Stimulated activated CD4-positive, alpha-beta T cell treated with anti-CD3 and anti-CD28 coated beads, Interleukin-12 subunit alpha, Interleukin-12 subunit beta, amount 100 ng/mL, for 24 hours (primary cell): ENCODE results near the gene LARP1.
"Not testable (repeated sequence)": the region's sequence is repeated elsewhere in the genome, so short reads cannot be mapped to it uniquely, and the experiment has no call there.

Source experiments
- DNase-seq, 2 experiments: peaks; one replicate each; pipeline ENCODE4 v3.0.0-alpha.2; 2020; ENCODE audit warnings: low read depth in 2 of 2

LARP1 gene

GRCh38 chr5:154793599-154794524, 38.7 kb downstream of the LARP1 start:
- DNase-seq = no peak

GRCh38 chr5:154794525-154795234, 39.5 kb downstream of the LARP1 start:
- no peak for DNase-seq

- no peak for DNase-seq
Observed at GRCh38 chr5:154795235-154795596, 40.0 kb downstream of the LARP1 start.

- no peak for DNase-seq
Observed at GRCh38 chr5:154797762-154798161, 42.6 kb downstream of the LARP1 start.

- no peak for DNase-seq
Observed at GRCh38 chr5:154800582-154800981, 45.4 kb downstream of the LARP1 start.

- no peak for DNase-seq
Observed at GRCh38 chr5:154801083-154801482, 45.9 kb downstream of the LARP1 start.

DNA sequence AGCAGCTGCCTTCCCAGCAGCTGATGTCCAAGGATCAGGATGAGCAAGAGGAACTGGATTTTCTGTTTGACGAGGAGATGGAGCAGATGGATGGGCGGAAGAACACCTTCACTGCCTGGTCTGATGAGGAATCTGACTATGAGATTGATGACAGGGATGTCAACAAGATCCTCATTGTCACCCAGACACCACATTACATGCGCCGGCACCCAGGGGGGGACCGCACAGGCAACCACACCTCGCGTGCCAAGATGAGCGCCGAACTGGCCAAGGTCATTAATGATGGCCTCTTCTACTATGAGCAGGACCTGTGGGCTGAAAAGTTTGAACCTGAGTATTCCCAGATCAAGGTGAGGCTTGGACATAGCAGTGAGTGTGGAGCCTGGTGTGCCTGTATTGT, 46.9 kb downstream of the LARP1 start:
- DNase-seq = no peak

- no peak for DNase-seq
Observed at GRCh38 chr5:154806176-154806575, 51.0 kb downstream of the LARP1 start.

DNA sequence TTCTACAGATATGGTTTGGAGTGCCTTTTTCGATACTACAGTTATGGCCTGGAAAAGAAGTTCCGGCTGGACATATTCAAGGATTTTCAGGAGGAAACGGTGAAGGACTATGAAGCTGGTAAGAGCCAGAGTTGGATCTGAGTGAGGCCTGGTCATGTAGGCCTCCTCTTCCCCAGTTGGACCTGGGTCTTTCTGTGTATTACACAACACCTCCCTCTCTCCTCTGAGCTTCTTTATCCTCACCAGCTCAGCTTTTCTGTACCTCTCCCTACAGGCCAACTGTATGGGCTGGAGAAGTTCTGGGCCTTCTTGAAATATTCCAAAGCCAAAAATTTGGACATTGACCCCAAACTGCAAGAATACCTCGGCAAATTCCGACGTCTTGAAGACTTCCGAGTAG, 56.1 kb downstream of the LARP1 start:
- DNase-seq = no peak

DNA sequence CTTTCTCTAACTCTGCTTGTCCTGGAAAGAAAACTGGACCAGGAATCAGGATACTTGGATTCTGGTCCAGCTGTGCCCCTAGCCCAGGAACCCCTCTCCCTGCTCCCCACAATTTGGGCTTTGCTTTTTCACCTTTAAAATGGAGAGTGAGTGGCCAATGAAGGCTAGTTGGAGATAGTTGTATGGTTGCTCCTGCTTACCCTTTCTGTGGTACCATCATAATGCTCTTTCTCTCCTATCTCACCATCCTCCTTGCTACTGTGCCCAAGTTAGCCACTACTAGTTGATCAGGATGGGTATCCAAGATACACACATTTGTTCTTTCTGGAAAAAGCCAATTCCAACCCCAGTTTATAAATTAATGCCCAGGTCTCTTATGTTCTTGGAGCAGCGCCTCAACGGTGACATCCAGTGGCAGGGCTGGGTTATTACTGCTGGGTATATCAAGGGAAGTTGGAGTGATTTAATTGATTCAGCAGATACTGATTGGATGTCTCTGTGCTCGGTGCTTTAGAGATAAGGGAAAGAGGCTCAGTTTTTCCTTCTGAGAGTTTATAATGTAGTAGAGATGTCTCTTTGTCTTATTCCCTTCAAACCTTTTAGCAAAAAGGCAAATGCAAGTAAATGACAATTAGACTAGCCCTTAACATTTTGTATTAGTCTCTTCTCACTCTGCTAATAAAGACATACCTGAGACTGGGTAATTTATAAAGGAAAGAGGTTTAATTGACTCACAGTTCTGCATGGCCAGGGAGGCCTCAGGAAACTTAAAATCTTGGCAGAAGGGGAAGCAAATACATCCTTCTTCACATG, 56.7 kb downstream of the LARP1 start:
- DNase-seq = peak in 1 of 2 experiments; percentile 51

DNA sequence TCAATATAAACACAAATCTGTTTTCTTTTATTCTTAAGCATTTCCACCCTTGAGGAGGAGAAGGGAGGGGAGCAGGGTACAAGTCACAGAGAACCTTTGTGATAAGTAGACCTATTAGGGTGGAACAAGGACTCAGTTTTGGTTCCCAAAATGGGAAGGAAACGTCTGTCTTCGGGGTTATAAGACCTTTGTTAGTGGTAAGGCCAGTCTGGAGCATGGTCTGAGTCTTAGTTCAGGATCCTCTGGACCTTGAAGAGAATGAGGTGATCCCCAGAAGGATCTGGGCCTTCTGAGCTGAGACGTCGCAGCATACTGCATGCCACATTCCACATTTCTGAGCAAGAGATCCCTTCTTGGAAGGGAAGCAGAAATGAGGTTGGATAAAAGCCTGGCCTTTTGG, 58.0 kb downstream of the LARP1 start:
- DNase-seq = no peak

DNA sequence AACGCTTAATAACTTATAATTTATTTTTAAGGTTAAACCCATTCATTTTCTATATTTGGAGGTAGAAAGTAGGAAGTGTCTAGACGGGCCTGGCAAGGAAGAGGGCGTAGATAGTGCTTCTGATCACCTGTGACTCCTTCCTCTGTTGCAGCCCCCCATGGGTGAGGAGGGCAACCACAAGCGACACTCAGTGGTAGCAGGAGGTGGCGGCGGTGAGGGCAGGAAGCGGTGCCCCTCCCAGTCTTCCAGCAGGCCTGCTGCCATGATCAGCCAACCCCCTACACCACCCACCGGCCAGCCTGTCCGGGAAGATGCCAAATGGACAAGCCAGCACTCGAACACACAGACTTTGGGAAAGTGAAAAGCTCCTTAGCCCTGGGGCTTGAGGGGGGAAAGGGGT, 58.6 kb downstream of the LARP1 start:
- no peak for DNase-seq

- no peak for DNase-seq
Observed at GRCh38 chr5:154815025-154815424, 59.8 kb downstream of the LARP1 start.

GRCh38 chr5:154815684-154816247, 60.6 kb downstream of the LARP1 start:
- DNase-seq = no peak

DNA sequence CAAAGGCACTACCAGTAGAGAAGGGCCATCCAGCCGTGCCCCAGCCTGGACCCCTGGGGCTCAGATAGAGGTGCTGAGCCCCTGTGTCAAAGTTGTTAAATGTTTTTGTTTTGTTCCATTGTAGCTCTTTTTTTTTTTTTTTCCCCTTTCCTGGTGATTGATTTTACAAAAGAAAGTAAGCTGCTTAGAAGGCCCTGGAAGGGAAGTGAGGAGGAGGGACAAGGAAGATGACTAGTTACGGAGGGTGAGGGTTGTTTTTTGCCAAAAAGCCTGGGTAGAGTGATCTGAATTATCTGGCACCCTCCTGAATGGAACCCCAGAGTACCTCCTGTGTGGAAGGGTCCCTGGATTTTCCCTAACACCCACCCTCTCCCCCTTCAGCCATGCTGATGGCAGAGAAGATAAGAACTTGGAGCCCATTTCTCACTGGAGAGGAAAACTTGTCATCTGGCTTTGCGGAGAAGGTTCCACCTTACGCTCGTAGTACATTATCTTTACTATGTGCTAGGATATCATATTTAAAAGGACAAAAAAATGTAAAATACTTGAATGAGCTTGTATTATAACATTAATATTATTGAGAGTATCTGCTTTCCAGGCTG, 61.8 kb downstream of the LARP1 start:
- no peak for DNase-seq

GRCh38 chr5:154817815-154818214, 62.6 kb downstream of the LARP1 start:
- no peak for DNase-seq

DNA sequence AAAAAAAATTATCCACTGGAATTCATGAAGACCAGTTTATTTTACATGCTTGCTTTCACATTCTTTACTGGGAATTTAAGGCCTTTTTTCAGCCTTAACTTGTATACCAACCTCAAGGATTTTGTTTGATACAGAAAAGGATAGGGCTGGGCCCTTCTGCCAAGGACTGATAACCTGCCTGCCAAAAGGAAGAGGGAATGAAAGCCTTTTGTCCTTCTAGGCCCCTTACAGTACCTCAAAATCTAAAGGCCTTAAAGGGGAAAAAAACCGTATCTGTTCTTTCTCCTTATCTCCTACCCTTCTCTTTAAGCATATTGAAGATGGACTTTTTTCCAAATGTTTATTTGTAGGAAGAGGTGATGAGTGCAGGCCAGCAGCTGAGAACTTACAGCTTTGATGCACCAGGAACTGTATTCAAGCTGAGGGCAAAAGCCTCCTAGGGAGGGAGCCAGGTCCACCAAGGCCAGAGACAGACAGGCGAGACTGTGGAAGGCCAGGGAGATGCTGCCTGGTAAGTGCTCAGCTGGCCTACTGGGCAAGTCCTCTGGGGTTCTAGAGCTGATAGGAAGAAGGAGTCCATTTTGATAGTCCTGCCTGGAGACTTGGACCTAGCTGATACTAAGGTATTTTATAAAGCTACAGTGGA, 63.4 kb downstream of the LARP1 start:
- no peak for DNase-seq

DNA sequence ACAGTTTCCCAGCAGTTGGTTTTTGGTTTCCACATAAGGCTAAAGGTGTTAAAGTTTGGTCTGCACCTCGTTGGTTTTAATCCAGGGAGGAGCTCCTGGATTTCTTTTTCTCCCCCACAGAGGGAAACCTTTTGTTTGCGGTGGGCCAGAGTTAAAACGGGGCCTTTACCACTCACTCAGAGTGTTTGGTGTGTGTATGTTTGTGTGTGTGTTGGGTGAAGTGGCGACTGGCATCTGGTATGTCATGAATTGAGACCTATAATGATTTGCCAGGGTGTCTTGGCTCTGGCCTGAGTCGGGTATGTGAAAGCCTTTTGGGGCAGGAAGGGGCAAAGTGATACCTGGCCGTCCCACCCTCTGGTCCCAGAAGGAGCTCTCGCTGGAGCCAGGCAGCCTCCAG, 64.4 kb downstream of the LARP1 start:
- DNase-seq = no peak

DNA sequence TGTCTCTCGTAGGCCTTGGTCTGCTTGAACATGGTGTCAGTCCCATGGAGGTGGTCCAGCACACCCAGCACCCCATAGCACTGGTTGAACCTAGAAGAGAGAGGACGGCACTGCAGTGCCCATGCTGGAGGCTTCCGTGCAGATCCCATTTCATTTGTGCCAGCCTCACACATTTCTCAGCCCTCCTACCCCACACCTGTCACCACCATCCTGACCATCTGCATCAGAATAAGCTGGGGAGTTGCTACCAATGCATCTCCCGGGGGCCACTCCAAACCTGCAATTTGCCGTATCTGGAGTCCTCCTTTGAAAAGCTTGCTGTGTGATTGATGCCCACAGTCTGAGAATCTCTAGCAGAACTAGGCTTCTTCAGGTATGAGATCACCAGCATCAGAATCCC, 65.2 kb downstream of the LARP1 start:
- DNase-seq = no peak

DNA sequence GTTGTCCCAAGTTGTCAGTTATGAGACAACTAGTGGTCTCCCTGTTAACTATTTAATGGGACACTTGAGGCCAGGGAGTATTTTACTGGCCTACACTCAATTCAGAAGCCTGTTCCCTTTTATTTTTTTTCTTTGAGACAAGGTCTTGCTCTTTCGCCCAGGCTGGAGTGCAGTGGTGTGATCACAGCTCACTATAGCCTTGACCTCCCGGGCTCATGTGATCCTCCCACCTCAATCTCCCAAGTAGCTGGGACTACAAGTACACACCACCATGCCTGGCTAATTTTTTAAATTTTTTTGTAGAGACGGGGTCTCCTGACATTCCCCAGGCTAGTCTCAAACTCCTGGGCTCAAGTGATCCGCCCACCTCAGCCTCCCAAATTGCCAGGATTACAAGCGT, 67.7 kb downstream of the LARP1 start:
- DNase-seq = not testable (repeated sequence)

- DNase-seq = no peak
Observed at GRCh38 chr5:154823605-154824004, 68.4 kb downstream of the LARP1 start.
